ENCODE measurements around the gene PLCB1.
"Not testable (repeated sequence)": the region's sequence is repeated elsewhere in the genome, so short reads cannot be mapped to it uniquely, and the experiment has no call there.

PLCB1 gene

DNA sequence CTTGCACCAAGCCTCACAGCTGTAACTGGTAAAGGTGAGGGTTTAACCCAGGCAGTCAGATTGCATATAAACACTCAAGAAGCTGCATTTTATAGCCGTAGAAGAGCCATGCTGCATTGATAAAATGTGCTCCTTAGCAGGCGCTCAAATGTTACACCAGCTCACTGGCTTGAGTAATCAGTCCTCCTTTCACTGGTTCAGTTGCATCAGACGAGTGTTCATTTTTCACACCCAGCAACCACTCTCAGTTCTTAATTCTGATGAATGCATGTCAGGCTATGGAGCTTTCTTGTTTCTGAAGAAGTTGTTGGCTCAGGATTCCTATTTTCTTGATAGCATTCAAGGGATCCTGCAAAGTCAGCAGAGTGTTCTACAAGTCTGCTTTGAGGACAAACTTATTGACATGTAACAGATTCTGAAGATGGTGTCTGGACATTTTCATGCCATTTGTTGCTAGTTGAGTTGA is 198.3 kb downstream of the PLCB1 start:
- Mint-ChIP-seq H3K9me3 (no peaks in the 10 kb centered on the region), H3K4me3 (no peak overlapping the region), H3K36me3 (no peaks in the 10 kb centered on the region), H3K4me1 (no peaks in the 10 kb centered on the region), H3K27me3 (no peaks in the 10 kb centered on the region), H3K27ac (no peak overlapping the region)

DNA sequence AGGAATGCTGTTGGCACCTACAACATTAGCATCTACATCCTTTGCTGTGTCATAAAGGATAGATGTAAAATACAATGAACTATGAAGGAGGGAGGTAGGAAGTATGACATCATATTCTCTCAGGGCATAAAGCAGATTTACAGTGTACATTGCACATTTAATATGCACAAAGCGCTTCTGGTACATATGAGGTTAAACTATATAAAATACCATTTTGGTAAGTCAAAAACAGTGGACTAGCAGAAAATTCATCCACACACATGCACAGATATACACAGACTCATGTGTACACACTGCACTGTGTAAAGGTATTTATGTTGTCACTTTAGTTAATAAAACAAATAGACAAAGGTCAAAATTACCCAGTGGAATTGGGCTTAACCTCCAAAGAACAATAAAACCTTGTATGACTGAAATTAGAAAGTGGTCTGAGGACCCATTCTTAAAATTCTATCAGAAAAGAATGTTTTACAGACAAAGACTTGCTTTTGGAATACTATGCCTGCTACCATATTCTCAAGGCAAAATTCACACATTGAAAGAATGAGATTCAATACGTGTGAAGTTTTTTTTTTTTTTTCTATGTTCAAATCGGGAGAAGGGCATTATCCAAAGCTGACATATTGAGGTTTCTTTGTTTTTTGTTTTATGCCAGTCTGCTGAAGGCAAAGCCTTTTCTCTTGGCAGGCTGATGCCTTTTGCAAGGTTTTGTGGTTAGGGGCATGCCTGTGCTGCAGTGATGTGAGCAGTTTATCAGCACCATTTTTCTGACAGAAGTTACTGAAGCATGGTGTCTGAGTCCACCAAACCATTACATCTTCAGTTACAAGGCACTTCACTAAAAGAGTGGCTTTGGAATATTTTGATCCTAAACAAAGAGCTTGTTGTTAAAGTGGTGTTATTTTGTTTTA is 199.0 kb downstream of the PLCB1 start:
- H3K27ac Mint-ChIP-seq = no peak overlapping the region
- H3K27me3 Mint-ChIP-seq = no peaks in the 10 kb centered on the region
- H3K4me1 Mint-ChIP-seq = no peaks in the 10 kb centered on the region
- no peak overlapping the region for H3K4me3 Mint-ChIP-seq
- no peaks in the 10 kb centered on the region for H3K36me3 Mint-ChIP-seq
- no peaks in the 10 kb centered on the region for H3K9me3 Mint-ChIP-seq

DNA sequence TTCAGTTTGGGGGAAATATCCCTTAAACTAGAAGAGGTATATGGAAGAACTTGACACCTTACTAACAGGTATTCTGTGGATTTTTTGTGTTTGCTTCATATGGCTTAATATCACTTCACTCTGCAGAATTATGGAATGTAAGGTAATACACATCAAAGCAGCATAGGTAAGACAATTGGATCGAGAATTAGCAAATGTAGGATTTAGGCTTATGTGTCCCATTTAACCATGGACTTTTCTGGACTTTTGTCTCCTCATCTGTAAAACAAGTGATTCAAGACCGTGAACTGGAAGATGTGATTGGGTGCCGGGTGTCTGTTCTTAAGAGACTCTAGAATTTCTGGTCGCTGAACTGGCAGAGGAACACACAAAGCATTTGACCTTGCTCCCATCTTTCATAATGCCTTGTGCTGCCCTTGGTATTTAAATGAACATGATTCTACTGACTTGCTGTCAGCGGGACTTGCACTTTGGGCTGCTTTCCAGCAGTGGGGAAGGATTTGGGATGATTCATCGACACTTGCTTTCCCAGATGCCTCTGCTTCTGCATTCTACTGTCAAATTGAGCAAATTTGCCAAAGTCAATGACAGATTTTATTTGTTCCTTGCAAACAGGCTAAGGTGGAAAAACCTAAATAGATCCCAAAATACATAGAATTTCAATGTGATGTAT is 199.8 kb downstream of the PLCB1 start:
- Mint-ChIP-seq H3K4me3 (no peak overlapping the region), H3K9me3 (no peaks in the 10 kb centered on the region), H3K27me3 (no peaks in the 10 kb centered on the region), H3K4me1 (no peaks in the 10 kb centered on the region), H3K27ac (no peak overlapping the region), H3K36me3 (no peaks in the 10 kb centered on the region)

DNA sequence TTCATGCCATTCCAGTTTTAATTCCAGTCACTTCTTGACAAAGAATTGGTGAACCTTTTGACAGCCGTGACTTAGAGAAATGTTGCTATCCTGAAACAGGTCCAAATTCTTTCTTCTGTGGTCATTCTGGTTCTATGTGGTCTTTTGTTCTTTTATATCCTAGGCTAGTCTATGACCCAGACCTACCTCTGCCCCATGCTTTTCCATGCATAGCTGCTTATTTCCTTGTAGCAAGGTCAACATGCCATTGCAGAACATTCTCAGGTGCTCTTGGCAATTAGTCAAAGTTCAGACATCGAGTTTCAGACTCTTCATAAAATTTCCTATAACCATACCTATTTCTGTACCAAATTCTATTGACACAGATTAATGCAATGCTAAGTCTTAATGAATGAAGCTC is 202.6 kb downstream of the PLCB1 start:
- H3K27me3 Mint-ChIP-seq = no peaks in the 10 kb centered on the region
- no peaks in the 10 kb centered on the region for H3K9me3 Mint-ChIP-seq
- H3K27ac Mint-ChIP-seq = no peak overlapping the region
- H3K36me3 Mint-ChIP-seq = no peaks in the 10 kb centered on the region
- H3K4me1 Mint-ChIP-seq = no peaks in the 10 kb centered on the region
- no peak overlapping the region for H3K4me3 Mint-ChIP-seq

DNA sequence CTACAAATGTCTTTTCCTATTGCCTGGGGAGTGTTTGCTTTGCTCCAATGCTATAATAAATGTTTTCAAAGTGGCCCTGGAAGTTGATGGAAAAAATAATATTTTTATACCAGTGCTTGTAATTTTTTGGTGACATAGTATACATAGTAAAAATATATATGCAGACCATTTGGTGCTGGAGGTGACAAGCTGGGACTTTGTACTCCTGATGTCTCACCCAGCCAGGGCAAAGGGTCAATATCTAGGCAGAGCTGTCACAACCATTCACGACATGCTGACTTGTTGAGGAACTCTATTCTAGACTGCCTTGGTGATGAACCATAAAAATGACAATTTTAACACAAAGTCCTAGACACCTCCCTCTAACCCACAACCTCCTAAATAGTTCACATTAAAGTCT is 203.0 kb downstream of the PLCB1 start:
- Mint-ChIP-seq H3K27me3 (no peaks in the 10 kb centered on the region), H3K4me1 (no peaks in the 10 kb centered on the region), H3K27ac (no peak overlapping the region), H3K9me3 (no peaks in the 10 kb centered on the region), H3K4me3 (no peak overlapping the region), H3K36me3 (no peaks in the 10 kb centered on the region)

DNA sequence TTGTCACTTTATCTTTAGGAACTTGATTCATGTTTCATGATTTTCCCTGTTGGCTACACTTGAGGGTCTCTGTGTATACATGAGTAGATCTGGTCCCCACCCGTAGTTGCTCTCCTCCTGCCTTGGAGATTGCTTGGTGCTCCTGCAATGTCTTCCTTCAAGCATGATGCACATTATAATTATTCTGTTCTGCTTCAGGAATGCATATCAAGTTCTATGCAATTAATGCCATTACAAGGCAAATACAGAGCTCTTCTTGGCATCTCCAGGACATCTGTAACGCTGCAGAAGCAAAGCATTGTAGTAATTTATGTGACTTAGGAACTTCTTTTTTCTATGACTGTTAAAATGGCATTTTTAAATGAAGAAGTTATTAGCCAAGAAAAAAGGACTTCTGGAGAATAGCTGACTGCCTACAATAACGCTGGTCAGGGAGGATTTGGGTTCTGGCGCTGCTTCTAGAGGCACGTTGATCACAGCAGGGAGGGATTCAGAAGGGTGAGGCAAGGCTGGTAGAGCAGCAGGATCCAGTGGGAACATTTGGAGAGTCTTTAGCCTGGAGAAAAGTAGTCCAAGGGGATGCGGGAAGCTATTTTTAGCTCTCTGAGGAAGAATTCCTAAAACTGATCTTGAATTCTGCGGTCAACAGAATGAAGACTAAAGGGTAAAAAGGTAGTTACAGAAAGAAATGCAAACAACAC is 203.6 kb downstream of the PLCB1 start:
- Mint-ChIP-seq H3K4me1 (no peaks in the 10 kb centered on the region), H3K4me3 (no peak overlapping the region), H3K36me3 (no peaks in the 10 kb centered on the region), H3K27ac (no peak overlapping the region), H3K27me3 (no peaks in the 10 kb centered on the region), H3K9me3 (no peaks in the 10 kb centered on the region)

DNA sequence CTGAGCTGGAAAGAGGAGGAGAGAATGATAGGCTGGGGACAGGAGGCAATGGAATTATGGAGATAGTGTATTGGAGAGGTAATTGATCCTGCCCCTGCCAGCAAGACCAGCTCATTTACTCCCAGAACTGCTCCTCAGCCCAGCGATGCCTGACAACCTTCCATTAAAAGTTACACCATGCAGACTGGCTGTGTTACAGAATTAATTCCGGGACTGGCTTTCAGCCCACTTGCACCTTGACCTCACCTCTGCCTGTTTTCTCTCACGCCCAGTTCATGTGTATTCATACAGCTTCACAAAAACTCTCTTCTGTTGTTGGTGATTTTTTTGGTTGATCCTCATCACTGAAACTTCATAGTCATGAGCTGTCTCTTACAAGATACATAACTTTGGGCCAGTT is 207.3 kb downstream of the PLCB1 start:
- Mint-ChIP-seq H3K4me3 (no peak overlapping the region), H3K36me3 (no peaks in the 10 kb centered on the region), H3K9me3 (peaks cover 6% of the 10 kb centered on the region), H3K4me1 (no peaks in the 10 kb centered on the region), H3K27me3 (no peaks in the 10 kb centered on the region), H3K27ac (no peak overlapping the region)

DNA sequence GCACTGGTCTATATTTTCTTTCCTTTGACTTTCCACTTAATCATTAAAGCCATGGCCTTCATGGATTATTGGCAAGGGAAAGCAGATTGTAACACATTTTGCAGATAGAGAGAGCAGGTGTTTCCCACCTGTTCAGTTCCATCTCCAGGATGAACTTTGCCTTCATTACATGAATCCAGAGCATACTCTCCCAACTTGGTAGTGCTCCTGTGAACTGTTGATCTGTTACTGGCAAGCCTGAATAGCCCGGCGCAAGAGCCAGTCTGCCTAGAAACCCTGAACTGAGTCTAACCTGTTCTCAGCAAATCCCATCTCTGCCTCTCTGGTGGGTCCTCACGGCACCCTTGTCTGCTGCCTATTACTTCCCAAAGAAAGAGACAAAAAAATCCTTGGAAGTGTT is 210.3 kb downstream of the PLCB1 start:
- Mint-ChIP-seq H3K4me3 (no peak overlapping the region), H3K9me3 (peaks cover 6% of the 10 kb centered on the region), H3K27me3 (no peaks in the 10 kb centered on the region), H3K36me3 (no peaks in the 10 kb centered on the region), H3K4me1 (no peaks in the 10 kb centered on the region), H3K27ac (no peak overlapping the region)

DNA sequence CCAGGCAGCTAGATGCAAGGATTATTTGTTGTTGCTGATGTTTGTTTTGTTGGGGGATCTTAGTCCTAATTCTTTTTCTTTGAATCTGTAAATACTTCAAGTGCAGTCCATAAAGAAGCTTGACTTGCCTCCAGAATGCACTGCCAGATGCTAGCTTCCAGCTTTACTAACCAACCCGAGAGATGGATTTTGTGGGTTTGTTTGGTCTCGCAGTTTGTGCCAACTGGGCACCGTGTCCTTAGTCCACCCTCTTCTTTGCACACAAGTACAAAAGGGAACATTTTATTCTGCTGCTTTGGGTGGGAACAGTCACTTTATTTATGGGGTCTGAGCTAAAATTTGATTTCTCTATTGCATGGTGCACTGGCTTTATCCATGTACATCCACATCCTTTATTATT is 212.0 kb downstream of the PLCB1 start:
- Mint-ChIP-seq H3K36me3 (no peaks in the 10 kb centered on the region), H3K4me1 (no peaks in the 10 kb centered on the region), H3K9me3 (peaks cover 6% of the 10 kb centered on the region), H3K27ac (no peak overlapping the region), H3K27me3 (no peaks in the 10 kb centered on the region), H3K4me3 (no peak overlapping the region)

DNA sequence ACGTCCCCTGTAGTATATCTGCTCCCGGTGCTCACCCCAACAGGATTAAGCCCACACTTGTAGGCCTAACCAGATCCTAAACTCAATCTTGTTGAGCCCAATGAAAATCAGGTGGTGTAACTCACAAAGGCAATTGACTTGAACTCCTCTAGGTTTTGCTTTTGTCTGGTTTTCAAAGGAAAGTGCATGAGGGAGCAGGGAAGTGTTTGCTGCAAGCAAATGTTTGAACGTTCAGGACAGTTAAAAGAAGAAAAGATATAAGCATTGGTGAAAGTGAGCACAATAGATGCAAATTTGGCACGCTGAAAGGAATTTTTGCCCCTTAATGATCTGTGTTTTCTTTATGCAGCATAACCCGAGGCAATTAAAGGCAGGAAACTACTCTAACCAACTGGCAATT is 212.6 kb downstream of the PLCB1 start:
- H3K27ac Mint-ChIP-seq = no peak overlapping the region
- H3K36me3 Mint-ChIP-seq = peaks cover 3% of the 10 kb centered on the region
- H3K4me1 Mint-ChIP-seq = no peaks in the 10 kb centered on the region
- H3K4me3 Mint-ChIP-seq = no peak overlapping the region
- H3K27me3 Mint-ChIP-seq = no peaks in the 10 kb centered on the region
- peaks cover 6% of the 10 kb centered on the region for H3K9me3 Mint-ChIP-seq

DNA sequence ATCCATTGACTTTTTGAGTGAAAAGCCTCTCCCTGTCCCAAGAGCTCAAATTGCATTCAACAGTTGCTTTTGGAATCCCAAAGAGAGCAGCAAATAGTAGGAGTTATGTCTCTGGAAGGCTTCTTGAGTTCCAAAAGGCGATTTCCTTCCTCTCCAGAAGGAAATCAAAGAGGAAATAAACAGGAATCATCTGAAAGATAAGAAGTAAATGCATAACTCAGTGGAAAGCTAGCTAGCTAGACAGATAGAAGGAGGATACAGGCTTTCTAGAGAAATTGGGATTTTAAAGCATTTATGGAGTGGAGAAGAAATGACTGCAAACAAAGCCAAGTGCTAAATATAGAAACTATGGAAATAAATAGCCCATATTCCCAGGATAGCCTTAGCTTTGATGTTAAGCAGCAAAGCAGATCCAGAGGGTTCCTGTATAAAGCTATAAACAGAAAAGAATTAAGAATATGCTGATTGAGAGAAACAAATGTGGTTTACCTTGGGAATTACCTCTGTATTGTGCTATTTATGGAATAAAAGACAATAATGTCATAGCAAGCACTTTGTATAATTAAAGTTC is 214.7 kb downstream of the PLCB1 start:
- Mint-ChIP-seq H3K9me3 (no peaks in the 10 kb centered on the region), H3K4me3 (no peak overlapping the region), H3K27me3 (no peaks in the 10 kb centered on the region), H3K27ac (no peak overlapping the region), H3K36me3 (peaks cover 3% of the 10 kb centered on the region), H3K4me1 (no peaks in the 10 kb centered on the region)

DNA sequence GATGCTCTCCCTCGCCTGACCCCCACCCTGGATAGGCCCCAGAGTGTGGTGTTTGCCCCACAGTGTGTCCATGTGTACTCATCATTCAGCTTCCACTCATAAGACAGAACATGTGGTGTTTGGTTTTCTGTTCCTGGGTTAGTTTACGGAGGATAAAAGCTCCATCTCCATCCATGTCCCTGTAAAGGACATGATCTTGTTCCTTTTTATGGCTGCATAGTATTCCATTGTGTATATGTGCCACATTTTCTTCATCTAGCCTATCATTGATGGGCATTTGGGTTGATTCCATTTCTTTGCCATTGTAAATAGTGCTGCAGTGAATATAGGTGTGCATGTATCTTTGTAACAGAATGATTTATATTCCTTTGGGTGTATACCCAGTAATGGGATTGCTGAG is 218.2 kb downstream of the PLCB1 start:
- H3K9me3 Mint-ChIP-seq, H3K36me3 Mint-ChIP-seq, H3K27ac Mint-ChIP-seq, H3K4me1 Mint-ChIP-seq, H3K27me3 Mint-ChIP-seq, H3K4me3 Mint-ChIP-seq: not testable (repeated sequence)

DNA sequence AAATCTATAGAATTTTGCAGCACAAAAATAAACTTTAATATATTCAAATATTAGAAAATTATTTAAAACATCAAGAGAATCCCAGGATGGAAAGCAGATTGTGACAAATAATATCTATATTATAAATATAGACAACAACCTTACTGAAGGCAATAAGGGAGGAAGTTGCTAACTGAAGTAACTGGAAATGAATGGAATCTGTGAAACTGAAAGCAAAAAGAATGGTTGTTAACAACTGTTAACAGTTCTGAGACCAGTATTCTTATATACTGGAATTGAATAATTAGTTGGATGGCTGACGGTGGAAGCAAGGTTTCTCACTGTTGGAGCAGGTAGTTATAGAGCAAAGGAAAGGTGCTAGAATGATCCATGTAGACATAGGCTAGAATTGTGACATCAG is 220.4 kb downstream of the PLCB1 start:
- Mint-ChIP-seq H3K36me3 (peaks cover 3% of the 10 kb centered on the region), H3K4me1 (no peaks in the 10 kb centered on the region), H3K9me3 (no peaks in the 10 kb centered on the region), H3K27me3 (no peaks in the 10 kb centered on the region), H3K4me3 (no peak overlapping the region), H3K27ac (no peak overlapping the region)

DNA sequence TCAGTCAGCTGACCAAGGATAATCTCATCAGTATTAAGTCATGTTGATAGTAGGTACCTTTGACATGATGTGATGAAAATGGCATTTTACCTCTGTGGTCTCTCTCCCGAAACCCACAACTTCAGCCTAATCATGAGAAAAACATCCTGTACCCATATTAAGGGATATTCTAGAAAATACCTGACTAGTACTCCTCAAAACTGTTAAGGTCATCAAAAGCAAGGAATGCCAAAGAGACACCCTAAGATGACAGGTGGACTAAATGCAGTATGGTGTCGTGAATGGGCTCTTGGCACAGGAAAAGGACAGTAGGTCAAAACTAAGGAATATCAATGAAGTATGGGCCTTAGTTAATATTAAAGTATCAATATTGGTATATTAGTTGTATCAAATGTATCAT is 221.4 kb downstream of the PLCB1 start:
- Mint-ChIP-seq H3K27ac (no peak overlapping the region), H3K9me3 (no peaks in the 10 kb centered on the region), H3K27me3 (no peaks in the 10 kb centered on the region), H3K4me1 (no peaks in the 10 kb centered on the region), H3K36me3 (peaks cover 3% of the 10 kb centered on the region), H3K4me3 (no peak overlapping the region)

DNA sequence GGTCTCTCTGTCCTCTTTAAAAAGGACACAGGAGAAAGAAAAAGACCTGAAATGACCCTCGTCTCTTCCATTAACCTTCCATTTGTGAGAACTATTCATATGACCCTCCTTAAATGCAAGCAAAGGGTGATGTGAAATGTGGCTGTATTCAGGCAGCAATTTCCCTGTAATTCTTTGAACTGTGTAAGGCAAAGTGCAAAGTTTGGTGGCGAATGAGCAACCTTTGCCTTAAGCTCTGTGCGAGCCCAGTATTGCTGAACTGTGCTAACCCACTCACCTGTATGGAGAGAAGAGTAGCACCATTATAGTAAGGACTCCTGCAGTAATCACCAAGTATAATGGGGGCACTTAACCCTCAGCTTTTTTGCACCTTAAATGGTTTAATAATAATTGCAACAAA is 223.4 kb downstream of the PLCB1 start:
- Mint-ChIP-seq H3K4me1 (no peaks in the 10 kb centered on the region), H3K27ac (no peak overlapping the region), H3K4me3 (no peak overlapping the region), H3K9me3 (no peaks in the 10 kb centered on the region), H3K27me3 (no peaks in the 10 kb centered on the region), H3K36me3 (no peaks in the 10 kb centered on the region)

DNA sequence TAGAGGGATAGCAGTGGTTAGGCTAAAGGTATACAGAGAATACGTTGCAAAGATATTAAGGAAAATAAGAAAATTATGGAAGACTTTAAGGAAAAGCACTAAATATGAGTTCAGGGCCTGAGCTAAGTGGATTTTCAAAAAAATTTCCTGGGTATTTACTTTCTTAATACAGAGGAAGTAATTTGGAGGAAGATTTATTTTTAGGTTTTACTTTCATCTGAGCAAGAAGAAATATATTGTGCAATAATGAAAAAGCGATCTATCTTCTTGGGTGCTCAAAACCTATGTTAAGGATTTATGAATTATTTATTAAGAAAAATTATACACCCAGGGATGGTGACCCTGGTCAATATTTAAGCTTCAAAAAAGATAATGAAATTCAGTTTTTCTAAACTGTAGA is 224.7 kb downstream of the PLCB1 start:
- Mint-ChIP-seq H3K36me3 (no peaks in the 10 kb centered on the region), H3K4me1 (no peaks in the 10 kb centered on the region), H3K4me3 (no peak overlapping the region), H3K9me3 (no peaks in the 10 kb centered on the region), H3K27ac (no peak overlapping the region), H3K27me3 (no peaks in the 10 kb centered on the region)
